ENCODE results near the gene CCDC171.

The CCDC171 gene

DNA sequence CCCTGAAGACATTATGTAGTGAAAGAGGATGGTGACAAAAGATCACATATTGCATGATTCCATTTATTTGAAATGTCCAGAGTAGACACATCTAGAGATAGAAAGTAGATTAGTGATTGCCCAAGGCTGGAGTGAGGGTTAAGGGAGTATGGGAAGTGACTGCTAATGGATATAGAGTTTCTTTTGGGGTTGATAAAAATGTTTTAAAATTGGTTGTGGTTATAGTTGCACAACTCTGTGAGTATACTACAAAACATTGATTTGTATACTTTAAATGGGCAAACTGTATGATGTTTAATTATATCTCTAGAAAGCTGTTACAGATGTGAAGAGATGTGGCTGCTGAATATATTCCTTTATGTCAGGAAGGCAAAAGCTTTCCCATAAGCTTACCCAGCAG is 202.8 kb downstream of the CCDC171 start:
- POLR2A ChIA-PET, result no interaction called here
- no peaks in the 10 kb centered on the region for H3K9me3 ChIP-seq (ENCODE audit: control insufficient read depth, insufficient read depth, low read depth, low read length)
- H3K4me1 ChIP-seq (ENCODE audit: control insufficient read depth, insufficient read depth, low read length), result no peaks in the 10 kb centered on the region
- TF ChIP-seq, protein P1, sequence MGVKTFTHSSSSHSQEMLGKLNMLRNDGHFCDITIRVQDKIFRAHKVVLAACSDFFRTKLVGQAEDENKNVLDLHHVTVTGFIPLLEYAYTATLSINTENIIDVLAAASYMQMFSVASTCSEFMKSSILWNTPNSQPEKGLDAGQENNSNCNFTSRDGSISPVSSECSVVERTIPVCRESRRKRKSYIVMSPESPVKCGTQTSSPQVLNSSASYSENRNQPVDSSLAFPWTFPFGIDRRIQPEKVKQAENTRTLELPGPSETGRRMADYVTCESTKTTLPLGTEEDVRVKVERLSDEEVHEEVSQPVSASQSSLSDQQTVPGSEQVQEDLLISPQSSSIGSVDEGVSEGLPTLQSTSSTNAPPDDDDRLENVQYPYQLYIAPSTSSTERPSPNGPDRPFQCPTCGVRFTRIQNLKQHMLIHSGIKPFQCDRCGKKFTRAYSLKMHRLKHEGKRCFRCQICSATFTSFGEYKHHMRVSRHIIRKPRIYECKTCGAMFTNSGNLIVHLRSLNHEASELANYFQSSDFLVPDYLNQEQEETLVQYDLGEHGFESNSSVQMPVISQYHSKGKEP (tag by site-specific recombination; IDR thresholded peaks at IDR 0.05), result no peak
- TF ChIP-seq ZNF677 (tag by site-specific recombination; IDR thresholded peaks at IDR 0.05) (no peak), ZNF621 (tag by site-specific recombination; IDR thresholded peaks at IDR 0.05) (no peak), ZNF626 (tag by site-specific recombination; IDR thresholded peaks at IDR 0.05) (no peak), ZNF335 (tag by site-specific recombination; conservative IDR thresholded peaks at IDR 0.05) (no peak), GLIS1 (tag by site-specific recombination; IDR thresholded peaks at IDR 0.05) (no peak), ZNF654 (tag by site-specific recombination; IDR thresholded peaks at IDR 0.05; ENCODE audit: low read depth) (no peak), ZNF560 (tag by site-specific recombination; IDR thresholded peaks at IDR 0.05; ENCODE audit: borderline replicate concordance) (no peak), ZNF266 (tag by site-specific recombination; IDR thresholded peaks at IDR 0.05; ENCODE audit: low read depth) (no peak), ZNF596 (tag by site-specific recombination; IDR thresholded peaks at IDR 0.05) (no peak), GLI4 (tag by site-specific recombination; IDR thresholded peaks at IDR 0.05) (no peak), TCF7L2 (IDR thresholded peaks at IDR 0.05; ENCODE audit: borderline replicate concordance, low read depth, low read length) (no peak), ZNF121 (tag by site-specific recombination; IDR thresholded peaks at IDR 0.05) (no peak), ZNF350 (tag by site-specific recombination; IDR thresholded peaks at IDR 0.05) (no peak)
- TF ChIP-seq, protein P2, sequence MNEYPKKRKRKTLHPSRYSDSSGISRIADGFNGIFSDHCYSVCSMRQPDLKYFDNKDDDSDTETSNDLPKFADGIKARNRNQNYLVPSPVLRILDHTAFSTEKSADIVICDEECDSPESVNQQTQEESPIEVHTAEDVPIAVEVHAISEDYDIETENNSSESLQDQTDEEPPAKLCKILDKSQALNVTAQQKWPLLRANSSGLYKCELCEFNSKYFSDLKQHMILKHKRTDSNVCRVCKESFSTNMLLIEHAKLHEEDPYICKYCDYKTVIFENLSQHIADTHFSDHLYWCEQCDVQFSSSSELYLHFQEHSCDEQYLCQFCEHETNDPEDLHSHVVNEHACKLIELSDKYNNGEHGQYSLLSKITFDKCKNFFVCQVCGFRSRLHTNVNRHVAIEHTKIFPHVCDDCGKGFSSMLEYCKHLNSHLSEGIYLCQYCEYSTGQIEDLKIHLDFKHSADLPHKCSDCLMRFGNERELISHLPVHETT (tag by site-specific recombination; IDR thresholded peaks at IDR 0.05), result no peak
- TF ChIP-seq, protein P3, sequence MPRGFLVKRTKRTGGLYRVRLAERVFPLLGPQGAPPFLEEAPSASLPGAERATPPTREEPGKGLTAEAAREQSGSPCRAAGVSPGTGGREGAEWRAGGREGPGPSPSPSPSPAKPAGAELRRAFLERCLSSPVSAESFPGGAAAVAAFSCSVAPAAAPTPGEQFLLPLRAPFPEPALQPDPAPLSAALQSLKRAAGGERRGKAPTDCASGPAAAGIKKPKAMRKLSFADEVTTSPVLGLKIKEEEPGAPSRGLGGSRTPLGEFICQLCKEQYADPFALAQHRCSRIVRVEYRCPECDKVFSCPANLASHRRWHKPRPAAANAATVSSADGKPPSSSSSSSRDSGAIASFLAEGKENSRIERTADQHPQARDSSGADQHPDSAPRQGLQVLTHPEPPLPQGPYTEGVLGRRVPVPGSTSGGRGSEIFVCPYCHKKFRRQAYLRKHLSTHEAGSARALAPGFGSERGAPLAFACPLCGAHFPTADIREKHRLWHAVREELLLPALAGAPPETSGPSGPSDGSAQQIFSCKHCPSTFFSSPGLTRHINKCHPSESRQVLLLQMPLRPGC (tag by site-specific recombination; IDR thresholded peaks at IDR 0.05), result no peak
- no peak overlapping the region for H3K4me3 ChIP-seq (ENCODE audit: low read depth, low read length)
- CTCF ChIA-PET, result interaction anchor here (1.1 kb wide), 1 partner anchor 20 kb away, joined by 4 read pairs; no protein-coding TSS in a partner anchor
- no peak overlapping the region for H3K27ac ChIP-seq (ENCODE audit: extremely low read depth, low read depth, low read length)
- H3K36me3 ChIP-seq (ENCODE audit: control insufficient read depth in 2 of 2, insufficient read depth in 1 of 2, low read length in 2 of 2), result no peaks in the 10 kb centered on the region

DNA sequence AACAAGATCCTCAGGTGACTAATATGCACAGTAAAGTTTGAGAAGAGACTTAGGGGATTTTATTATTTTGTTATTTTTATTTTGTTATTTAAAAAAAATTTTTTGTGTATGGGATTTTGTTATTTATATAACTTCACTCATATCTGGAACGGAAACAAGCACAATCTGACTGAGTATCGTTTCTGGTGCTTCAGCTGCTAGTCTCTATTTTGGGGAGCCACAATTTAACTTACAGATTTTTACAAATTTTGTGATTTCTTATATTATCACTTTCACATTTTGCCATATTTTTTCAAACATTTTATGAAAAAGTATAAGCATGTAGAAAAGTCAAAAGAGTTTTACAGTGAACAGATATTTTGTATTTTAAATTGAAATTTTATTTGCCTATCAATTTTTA is 208.7 kb downstream of the CCDC171 start:
- TF ChIP-seq ZNF324 (tag by site-specific recombination; IDR thresholded peaks at IDR 0.05), result no peak
- Histone ChIP-seq H3K4me1 (ENCODE audit: control insufficient read depth, insufficient read depth, low read length) (no peaks in the 10 kb centered on the region), H3K9me3 (ENCODE audit: control insufficient read depth, insufficient read depth, low read depth, low read length) (no peaks in the 10 kb centered on the region), H3K36me3 (ENCODE audit: control insufficient read depth in 2 of 2, insufficient read depth in 1 of 2, low read length in 2 of 2) (no peaks in the 10 kb centered on the region), H3K27ac (ENCODE audit: extremely low read depth, low read depth, low read length) (no peak overlapping the region), H3K4me3 (ENCODE audit: low read depth, low read length) (no peak overlapping the region)
- CTCF ChIA-PET, result no interaction called here
- POLR2A ChIA-PET, result no interaction called here

DNA sequence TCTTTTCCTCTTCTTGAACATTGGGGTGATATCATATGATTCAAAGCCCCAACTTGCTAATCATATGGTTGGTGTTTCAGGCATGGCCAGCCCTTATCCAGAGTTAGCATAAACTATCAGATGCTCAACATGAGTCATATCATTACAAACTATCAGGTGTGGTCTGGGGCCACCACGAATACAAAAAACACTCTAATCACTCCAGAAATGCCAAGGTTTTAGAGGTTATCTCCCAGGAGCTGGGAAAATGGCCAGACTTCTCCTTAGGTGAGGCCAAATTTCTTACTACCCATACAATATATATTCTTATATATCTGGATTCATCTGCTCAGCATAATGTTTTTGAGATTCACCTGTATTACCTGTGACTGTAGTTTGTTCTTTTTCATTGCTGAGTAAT is 210.5 kb downstream of the CCDC171 start:
- Histone ChIP-seq H3K27ac (ENCODE audit: extremely low read depth, low read depth, low read length) (no peak overlapping the region), H3K9me3 (ENCODE audit: control insufficient read depth, insufficient read depth, low read depth, low read length) (no peaks in the 10 kb centered on the region), H3K4me1 (ENCODE audit: control insufficient read depth, insufficient read depth, low read length) (no peaks in the 10 kb centered on the region), H3K4me3 (ENCODE audit: low read depth, low read length) (no peak overlapping the region), H3K36me3 (ENCODE audit: control insufficient read depth in 2 of 2, insufficient read depth in 1 of 2, low read length in 2 of 2) (no peaks in the 10 kb centered on the region)
- ChIA-PET POLR2A (no interaction called here), CTCF (no interaction called here)
- TF ChIP-seq ZNF16 (tag by site-specific recombination; IDR thresholded peaks at IDR 0.05; ENCODE audit: low read depth) (no peak), ZNF548 (tag by site-specific recombination; IDR thresholded peaks at IDR 0.05) (no peak), BCL11B (tag by site-specific recombination; IDR thresholded peaks at IDR 0.05; ENCODE audit: low read depth) (no peak), ZNF211 (tag by site-specific recombination; IDR thresholded peaks at IDR 0.05; ENCODE audit: low read depth) (no peak), GFI1B (tag by site-specific recombination; IDR thresholded peaks at IDR 0.05) (no peak), ZNF658 (tag by site-specific recombination; IDR thresholded peaks at IDR 0.05) (no peak), ZBTB17 (tag by site-specific recombination; IDR thresholded peaks at IDR 0.05) (no peak), OVOL3 (tag by site-specific recombination; IDR thresholded peaks at IDR 0.05) (no peak), ZNF184 (tag by site-specific recombination; IDR thresholded peaks at IDR 0.05) (no peak), ZNF610 (tag by site-specific recombination; IDR thresholded peaks at IDR 0.05; ENCODE audit: borderline replicate concordance) (no peak), HOXA7 (CRISPR knock-in tag; IDR thresholded peaks at IDR 0.05; ENCODE audit: borderline replicate concordance) (no peak)
- TF ChIP-seq, protein P4, sequence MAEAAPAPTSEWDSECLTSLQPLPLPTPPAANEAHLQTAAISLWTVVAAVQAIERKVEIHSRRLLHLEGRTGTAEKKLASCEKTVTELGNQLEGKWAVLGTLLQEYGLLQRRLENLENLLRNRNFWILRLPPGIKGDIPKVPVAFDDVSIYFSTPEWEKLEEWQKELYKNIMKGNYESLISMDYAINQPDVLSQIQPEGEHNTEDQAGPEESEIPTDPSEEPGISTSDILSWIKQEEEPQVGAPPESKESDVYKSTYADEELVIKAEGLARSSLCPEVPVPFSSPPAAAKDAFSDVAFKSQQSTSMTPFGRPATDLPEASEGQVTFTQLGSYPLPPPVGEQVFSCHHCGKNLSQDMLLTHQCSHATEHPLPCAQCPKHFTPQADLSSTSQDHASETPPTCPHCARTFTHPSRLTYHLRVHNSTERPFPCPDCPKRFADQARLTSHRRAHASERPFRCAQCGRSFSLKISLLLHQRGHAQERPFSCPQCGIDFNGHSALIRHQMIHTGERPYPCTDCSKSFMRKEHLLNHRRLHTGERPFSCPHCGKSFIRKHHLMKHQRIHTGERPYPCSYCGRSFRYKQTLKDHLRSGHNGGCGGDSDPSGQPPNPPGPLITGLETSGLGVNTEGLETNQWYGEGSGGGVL (tag by site-specific recombination; IDR thresholded peaks at IDR 0.05), result no peak

All from HEK293 (cell line).